ENCODE measurements around the gene ADARB2.

Gene ADARB2

DNA sequence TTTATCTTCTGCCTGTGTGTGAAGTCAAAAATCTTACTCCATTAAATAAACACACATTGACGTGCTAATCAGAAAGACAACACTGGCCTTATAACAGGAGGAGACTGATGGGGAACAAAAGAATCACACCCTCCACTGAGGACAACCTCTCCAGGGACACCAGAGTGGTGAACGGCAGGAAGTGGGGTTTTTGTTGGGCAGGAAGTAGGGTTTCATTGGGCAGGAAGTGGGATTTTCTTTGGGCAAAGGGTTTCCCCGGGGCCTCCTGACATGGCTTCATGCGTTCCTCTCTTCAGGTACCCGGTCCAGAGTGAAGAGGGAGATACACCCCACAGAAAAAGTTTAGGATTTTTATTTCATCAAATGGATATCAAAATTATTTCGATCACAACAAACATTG lies 30.6 kb downstream of the ADARB2 start:
- Histone ChIP-seq H3K4me3 (ENCODE audit: low read depth, low read length) (no peak overlapping the region), H3K4me1 (no peaks in the 10 kb centered on the region), H3K27me3 (0 out of 2 replicates have a peak, but pooled peaks cover 2% of the 10 kb centered on the region), H3K36me3 (no peaks in the 10 kb centered on the region), H3K9me3 (no peaks in the 10 kb centered on the region)
- no peak for TF ChIP-seq CTCF (IDR thresholded peaks at IDR 0.05; ENCODE audit: low read depth, low read length)
- DNase-seq, result no peak

GRCh38 chr10:1706256-1706655 lies 31.1 kb downstream of the ADARB2 start:
- DNase-seq, result no peak

DNA sequence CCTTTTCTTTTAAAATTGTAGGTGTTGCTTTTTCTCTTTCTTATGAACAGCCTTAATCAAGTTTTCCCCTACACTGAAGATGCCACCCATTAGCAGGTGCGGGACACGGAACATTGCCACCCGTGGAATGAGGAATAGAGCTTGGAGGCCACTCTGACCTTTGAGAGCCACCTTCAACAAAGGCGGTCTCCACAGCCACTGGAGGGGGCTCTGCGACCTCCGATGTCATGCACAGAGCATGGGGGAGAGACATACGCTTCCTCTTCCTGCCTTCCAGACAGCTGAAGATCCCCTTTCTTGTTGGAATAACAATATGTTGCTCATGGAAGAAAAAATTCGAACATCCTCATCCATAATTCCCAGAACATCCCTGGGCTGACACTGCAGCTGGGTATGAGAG lies 39.1 kb downstream of the ADARB2 start:
- Histone ChIP-seq H3K4me3 (ENCODE audit: low read depth, low read length) (no peak overlapping the region), H3K4me1 (no peaks in the 10 kb centered on the region), H3K27me3 (no peaks in the 10 kb centered on the region), H3K36me3 (no peaks in the 10 kb centered on the region), H3K9me3 (no peaks in the 10 kb centered on the region)
- TF ChIP-seq CTCF (IDR thresholded peaks at IDR 0.05; ENCODE audit: low read depth, low read length), result no peak
- DNase-seq, result no peak

More at GRCh38 chr10:1706256-1706655, 31.1 kb downstream of the ADARB2 start:
- Histone ChIP-seq H3K27me3 (0 out of 2 replicates have a peak, but pooled peaks cover 2% of the 10 kb centered on the region), H3K36me3 (no peaks in the 10 kb centered on the region), H3K4me1 (no peaks in the 10 kb centered on the region), H3K4me3 (ENCODE audit: low read depth, low read length) (no peak overlapping the region), H3K9me3 (no peaks in the 10 kb centered on the region)
- no peak for TF ChIP-seq CTCF (IDR thresholded peaks at IDR 0.05; ENCODE audit: low read depth, low read length)

GRCh38 chr10:1696106-1696505 lies 41.2 kb downstream of the ADARB2 start:
- Histone ChIP-seq H3K27me3 (no peaks in the 10 kb centered on the region), H3K36me3 (no peaks in the 10 kb centered on the region), H3K9me3 (no peaks in the 10 kb centered on the region), H3K4me1 (no peaks in the 10 kb centered on the region), H3K4me3 (ENCODE audit: low read depth, low read length) (no peak overlapping the region)
- no peak for TF ChIP-seq CTCF (IDR thresholded peaks at IDR 0.05; ENCODE audit: low read depth, low read length)
- no peak for DNase-seq

DNA sequence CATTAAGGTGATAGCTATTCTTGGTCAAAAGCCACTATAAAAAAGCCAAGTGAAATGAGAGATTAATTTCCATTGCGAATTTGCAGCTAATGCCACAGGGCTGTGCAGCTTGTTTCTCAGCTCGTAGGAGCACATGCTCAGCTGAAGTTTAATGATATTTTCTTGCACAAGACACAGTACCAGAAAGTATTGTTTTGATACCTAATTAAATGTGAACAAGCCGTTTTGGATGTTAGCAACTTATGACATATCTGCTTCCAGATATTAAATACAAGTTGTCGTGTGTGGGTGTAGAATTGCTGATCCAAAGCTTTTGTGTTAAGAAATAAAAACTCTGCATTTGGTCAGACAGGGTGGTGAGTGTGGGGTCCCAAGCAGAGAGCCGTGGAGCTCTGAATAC lies 47.2 kb downstream of the ADARB2 start:
- H3K27me3 ChIP-seq, result no peaks in the 10 kb centered on the region
- no peak for DNase-seq
- no peaks in the 10 kb centered on the region for H3K4me1 ChIP-seq
- no peaks in the 10 kb centered on the region for H3K9me3 ChIP-seq
- TF ChIP-seq CTCF (IDR thresholded peaks at IDR 0.05; ENCODE audit: low read depth, low read length), result no peak
- H3K4me3 ChIP-seq (ENCODE audit: low read depth, low read length), result no peak overlapping the region
- H3K36me3 ChIP-seq, result no peaks in the 10 kb centered on the region

- H3K27me3 ChIP-seq, result no peaks in the 10 kb centered on the region
- DNase-seq, result no peak
These were observed 48.8 kb downstream of the ADARB2 start for GRCh38 chr10:1688531-1688930.

More at GRCh38 chr10:1688531-1688930, 48.8 kb downstream of the ADARB2 start:
- no peak for TF ChIP-seq CTCF (IDR thresholded peaks at IDR 0.05; ENCODE audit: low read depth, low read length)
- no peaks in the 10 kb centered on the region for H3K4me1 ChIP-seq
- H3K9me3 ChIP-seq, result no peaks in the 10 kb centered on the region
- no peaks in the 10 kb centered on the region for H3K36me3 ChIP-seq
- H3K4me3 ChIP-seq (ENCODE audit: low read depth, low read length), result no peak overlapping the region

Data from BE2C (cell line).